ENCODE measurements around the gene DEXI. TPM values are rescaled to one million over a fixed set of nuclear protein-coding genes. Genes with fewer than 3 reads are reported as not detected.

Gene DEXI
- total and polyA plus RNA-seq, 8 donors, result 16.5 to 97.9 (median 30.6) TPM

DNA sequence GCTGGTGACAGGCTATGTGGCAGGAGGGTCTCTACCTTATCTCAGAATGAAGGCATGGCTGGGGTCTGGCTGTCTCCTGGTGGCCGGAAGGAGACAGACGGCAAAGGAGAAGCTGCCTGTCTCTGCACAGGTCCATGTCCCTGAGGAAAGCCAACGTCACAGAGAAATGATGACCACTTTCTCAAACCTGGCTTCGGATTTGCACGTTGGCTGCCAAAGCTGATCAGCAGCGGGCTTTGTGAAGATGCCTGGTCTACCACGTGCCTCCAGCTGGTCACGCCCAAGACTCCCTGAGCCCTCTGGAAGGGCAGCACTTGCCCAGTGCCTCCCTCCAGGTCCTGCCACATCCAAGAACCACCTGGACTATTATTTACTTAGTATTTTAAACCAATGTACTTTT, 8.4 kb downstream of the DEXI start:
- no peak overlapping the region for H3K4me3 ChIP-seq
- H3K27me3 ChIP-seq, result no peaks in the 10 kb centered on the region
- H3K4me1 ChIP-seq, result peaks cover 51 to 90% (median 62%) of the 10 kb centered on the region in 4 donors
- no peak for DNase-seq
- no peaks in the 10 kb centered on the region for H3K9me3 ChIP-seq
- TF ChIP-seq POLR2AphosphoS5 (IDR thresholded peaks at IDR 0.05) (no peak), EP300 (IDR thresholded peaks at IDR 0.05) (no peak), POLR2A (IDR thresholded peaks at IDR 0.05) (no peak)
- TF ChIP-seq, protein P1, sequence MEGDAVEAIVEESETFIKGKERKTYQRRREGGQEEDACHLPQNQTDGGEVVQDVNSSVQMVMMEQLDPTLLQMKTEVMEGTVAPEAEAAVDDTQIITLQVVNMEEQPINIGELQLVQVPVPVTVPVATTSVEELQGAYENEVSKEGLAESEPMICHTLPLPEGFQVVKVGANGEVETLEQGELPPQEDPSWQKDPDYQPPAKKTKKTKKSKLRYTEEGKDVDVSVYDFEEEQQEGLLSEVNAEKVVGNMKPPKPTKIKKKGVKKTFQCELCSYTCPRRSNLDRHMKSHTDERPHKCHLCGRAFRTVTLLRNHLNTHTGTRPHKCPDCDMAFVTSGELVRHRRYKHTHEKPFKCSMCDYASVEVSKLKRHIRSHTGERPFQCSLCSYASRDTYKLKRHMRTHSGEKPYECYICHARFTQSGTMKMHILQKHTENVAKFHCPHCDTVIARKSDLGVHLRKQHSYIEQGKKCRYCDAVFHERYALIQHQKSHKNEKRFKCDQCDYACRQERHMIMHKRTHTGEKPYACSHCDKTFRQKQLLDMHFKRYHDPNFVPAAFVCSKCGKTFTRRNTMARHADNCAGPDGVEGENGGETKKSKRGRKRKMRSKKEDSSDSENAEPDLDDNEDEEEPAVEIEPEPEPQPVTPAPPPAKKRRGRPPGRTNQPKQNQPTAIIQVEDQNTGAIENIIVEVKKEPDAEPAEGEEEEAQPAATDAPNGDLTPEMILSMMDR (IDR thresholded peaks at IDR 0.05), result no peak
- peaks cover 6 to 46% (median 34%) of the 10 kb centered on the region in 4 donors for H3K36me3 ChIP-seq
- WGBS, 5 donors, result 64 to 79% (median 78%) methylated on average over 8 of the region's 8 CpGs
- intact Hi-C loops (cut with DNase I; ENCODE audit: low total_unique reads), result no loop called here
- H3K27ac ChIP-seq, result no peak overlapping the region

GRCh38 chr16:10932959-10933710, 9.1 kb downstream of the DEXI start:
- intact Hi-C loops (cut with DNase I; ENCODE audit: low total_unique reads), result no loop called here
- no peak overlapping the region for H3K27ac ChIP-seq
- WGBS, 5 donors, result 82 to 90% (median 87%) methylated on average over 11 of the region's 11 CpGs
- no peaks in the 10 kb centered on the region for H3K27me3 ChIP-seq
- no peak for DNase-seq
- no peak for TF ChIP-seq POLR2AphosphoS5 (IDR thresholded peaks at IDR 0.05)
- TF ChIP-seq POLR2A (IDR thresholded peaks at IDR 0.05), result no peak
- TF ChIP-seq, protein P1 (IDR thresholded peaks at IDR 0.05), result no peak
- TF ChIP-seq EP300 (IDR thresholded peaks at IDR 0.05), result no peak
- peaks cover 44 to 83% (median 55%) of the 10 kb centered on the region in 4 donors for H3K4me1 ChIP-seq
- no peaks in the 10 kb centered on the region for H3K9me3 ChIP-seq
- H3K4me3 ChIP-seq, result no peak overlapping the region
- peaks cover 7 to 53% (median 41%) of the 10 kb centered on the region in 4 donors for H3K36me3 ChIP-seq

DNA sequence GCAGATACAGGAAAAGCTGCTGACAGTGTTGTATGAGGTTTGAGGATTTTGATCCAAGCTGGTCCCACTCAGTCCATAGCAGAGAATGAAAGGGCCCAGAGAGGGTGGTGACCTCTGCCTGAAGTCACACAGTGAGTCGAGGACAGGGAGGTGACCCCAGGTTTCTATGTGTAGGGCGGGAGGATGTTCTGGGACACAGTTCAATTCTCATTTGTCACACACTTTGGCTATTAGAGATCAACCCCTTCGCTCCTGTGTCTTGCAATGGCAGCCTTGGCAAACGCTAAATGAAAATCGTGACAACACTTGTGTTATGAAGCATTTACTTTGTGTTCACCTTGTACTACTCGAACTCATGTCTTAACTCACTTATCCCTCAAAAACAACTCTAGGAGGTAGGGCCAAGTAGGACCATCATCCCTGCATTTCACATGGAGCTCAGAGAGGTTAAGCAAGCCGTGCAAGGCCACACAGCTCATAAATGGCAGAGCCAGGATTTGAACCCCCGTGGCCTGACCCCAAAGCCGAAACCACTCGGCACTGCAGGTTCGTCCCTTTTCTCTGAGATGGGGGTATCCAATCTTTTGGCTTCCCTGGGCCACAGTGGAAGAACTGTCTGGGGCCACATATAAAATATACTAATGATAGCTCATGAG, 10.2 kb downstream of the DEXI start:
- intact Hi-C loops (cut with DNase I; ENCODE audit: low total_unique reads), result no loop called here
- peaks cover 34 to 73% (median 44%) of the 10 kb centered on the region in 4 donors for H3K4me1 ChIP-seq
- H3K27me3 ChIP-seq, result no peaks in the 10 kb centered on the region
- peaks cover 17 to 63% (median 51%) of the 10 kb centered on the region in 4 donors for H3K36me3 ChIP-seq
- TF ChIP-seq EP300 (IDR thresholded peaks at IDR 0.05) (no peak), POLR2AphosphoS5 (IDR thresholded peaks at IDR 0.05) (no peak), POLR2A (IDR thresholded peaks at IDR 0.05) (no peak)
- TF ChIP-seq, protein P1 (IDR thresholded peaks at IDR 0.05), result no peak
- no peak overlapping the region for H3K4me3 ChIP-seq
- no peak overlapping the region for H3K27ac ChIP-seq
- DNase-seq, result no peak
- no peaks in the 10 kb centered on the region for H3K9me3 ChIP-seq
- 92 to 97% (median 95%) methylated on average over 11 of the region's 11 CpGs for WGBS, 5 donors

- H3K36me3 ChIP-seq, result peaks cover 25 to 72% (median 61%) of the 10 kb centered on the region in 4 donors
- H3K4me3 ChIP-seq, result no peak overlapping the region
- no peak overlapping the region for H3K27ac ChIP-seq
- no peaks in the 10 kb centered on the region for H3K9me3 ChIP-seq
- intact Hi-C loops (cut with DNase I; ENCODE audit: low total_unique reads), result no loop called here
- DNase-seq, result no peak
- H3K4me1 ChIP-seq, result peaks cover 27 to 63% (median 35%) of the 10 kb centered on the region in 4 donors
- TF ChIP-seq, protein P1 (IDR thresholded peaks at IDR 0.05), result no peak
- TF ChIP-seq EP300 (IDR thresholded peaks at IDR 0.05), result no peak
- no peak for TF ChIP-seq POLR2A (IDR thresholded peaks at IDR 0.05)
- no peak for TF ChIP-seq POLR2AphosphoS5 (IDR thresholded peaks at IDR 0.05)
- H3K27me3 ChIP-seq, result no peaks in the 10 kb centered on the region
- 59 to 73% (median 66%) methylated on average over 5 to 7 of the region's 7 CpGs for WGBS, 5 donors
These were observed 11.1 kb downstream of the DEXI start for GRCh38 chr16:10931134-10931533.
